Neuronal stem cell (in vitro differentiated cells): Measurements from ENCODE around the gene NSUN2.
"Not testable (repeated sequence)": the region's sequence is repeated elsewhere in the genome, so short reads cannot be mapped to it uniquely, and the experiment has no call there.

ENCODE experiments used
- DNase-seq: peaks from one replicate; pipeline ENCODE4 v3.0.0-alpha.2; 2013; ENCODE audit warnings: low spot score
- H2AFZ ChIP-seq: one replicate; pipeline ENCODE4 v1.6.1; 2013; ENCODE audit warnings: mild to moderate bottlenecking, low read length, inconsistent platforms
- H2AK5ac ChIP-seq: 2 replicates; pipeline ENCODE4 v1.6.1; 2013; ENCODE audit warnings: low read depth, mild to moderate bottlenecking, inconsistent platforms, low read length, moderate library complexity, mixed read lengths
- H2BK120ac ChIP-seq: 2 replicates; pipeline ENCODE4 v1.6.1; 2013; ENCODE audit warnings: low read depth, mild to moderate bottlenecking, inconsistent platforms, low read length, moderate library complexity, mixed read lengths
- H2BK12ac ChIP-seq: one replicate; pipeline ENCODE4 v1.6.1; 2013; ENCODE audit warnings: low read length, inconsistent platforms
- H2BK15ac ChIP-seq: 2 replicates; pipeline ENCODE4 v1.6.1; 2013; ENCODE audit warnings: mild to moderate bottlenecking, low read length, inconsistent platforms, mixed read lengths
- H2BK5ac ChIP-seq: one replicate; pipeline ENCODE4 v1.6.1; 2013; ENCODE audit warnings: inconsistent platforms, mild to moderate bottlenecking, low read length, moderate library complexity
- H3K14ac ChIP-seq: one replicate; pipeline ENCODE4 v1.6.1; 2013; ENCODE audit warnings: low read length, inconsistent platforms
- H3K18ac ChIP-seq: 2 replicates; pipeline ENCODE4 v1.6.1; 2013; ENCODE audit warnings: low read length, inconsistent platforms
- H3K23ac ChIP-seq: 2 replicates; pipeline ENCODE4 v1.6.1; 2013; ENCODE audit warnings: low read depth, mild to moderate bottlenecking, mixed read lengths, low read length, inconsistent platforms; ENCODE audit not compliant: poor library complexity
- H3K27ac ChIP-seq: replicated peaks from 3 replicates; pipeline ENCODE4 v1.5.1; 2013; ENCODE audit warnings: low read length, inconsistent platforms
- H3K27me3 ChIP-seq, 3 experiments: 2 replicates each; pipeline ENCODE4 v1.6.1; 2013; ENCODE audit warnings: low read length in 3 of 3, mild to moderate bottlenecking in 2 of 3, inconsistent platforms in 1 of 3, low read depth in 1 of 3, mixed read lengths in 1 of 3, moderate library complexity in 1 of 3; ENCODE audit not compliant: control insufficient read depth in 3 of 3, insufficient read depth in 3 of 3
- H3K36me3 ChIP-seq, 2 donors: replicated peaks in 1 of 2; 2 replicates each; pipeline ENCODE4 v1.6.1; 2013; ENCODE audit warnings: low read length in 2 of 2; ENCODE audit not compliant: control insufficient read depth in 2 of 2, insufficient read depth in 2 of 2
- H3K4ac ChIP-seq: 2 replicates; pipeline ENCODE4 v1.6.1; 2013; ENCODE audit warnings: inconsistent platforms, mild to moderate bottlenecking, low read length, moderate library complexity
- H3K4me1 ChIP-seq, 2 donors: 1 replicate in 1 of 2; 2 replicates in 1 of 2; pipeline ENCODE4 v1.6.1; 2013; ENCODE audit warnings: low read length in 2 of 2, low read depth in 1 of 2; ENCODE audit not compliant: control insufficient read depth in 2 of 2, insufficient read depth in 1 of 2
- H3K4me2 ChIP-seq: one replicate; pipeline ENCODE4 v1.6.1; 2013; ENCODE audit warnings: mild to moderate bottlenecking, low read length, inconsistent platforms; ENCODE audit not compliant: insufficient read depth, poor library complexity, severe bottlenecking
- H3K4me3 ChIP-seq, 2 donors: 2 replicates each; pipeline ENCODE4 v1.5.1; 2013; ENCODE audit warnings: low read length in 2 of 2, mild to moderate bottlenecking in 2 of 2, inconsistent platforms in 1 of 2, moderate library complexity in 1 of 2
- H3K79me1 ChIP-seq: one replicate; pipeline ENCODE4 v1.6.1; 2013; ENCODE audit warnings: low read depth, mild to moderate bottlenecking, inconsistent platforms, low read length, moderate library complexity
- H3K9ac ChIP-seq: one replicate; pipeline ENCODE4 v1.6.1; 2013; ENCODE audit warnings: mild to moderate bottlenecking, low read depth, low read length, inconsistent platforms; ENCODE audit not compliant: poor library complexity
- H3K9me3 ChIP-seq, 2 donors: replicated peaks in 1 of 2; 2 replicates each; pipeline versions ENCODE3 to v1.6.1; 2013; ENCODE audit warnings: low read length in 2 of 2, mild to moderate bottlenecking in 2 of 2, inconsistent platforms in 1 of 2, low read depth in 1 of 2, mixed read lengths in 1 of 2, moderate library complexity in 1 of 2; ENCODE audit not compliant: control insufficient read depth in 2 of 2, insufficient read depth in 1 of 2
- H4K8ac ChIP-seq: one replicate; pipeline ENCODE4 v1.6.1; 2013; ENCODE audit warnings: low read depth, mild to moderate bottlenecking, inconsistent platforms, low read length, moderate library complexity
- H4K91ac ChIP-seq: one replicate; pipeline ENCODE4 v1.6.1; 2013; ENCODE audit warnings: low read length, low read depth, mild to moderate bottlenecking, inconsistent platforms; ENCODE audit not compliant: poor library complexity
- WGBS, 2 donors: extraction: QIAGEN DNeasy Blood & Tissue Kit; methylation state at CpG; one replicate each; pipeline ENCODE4 v1.1.7; 2013; ENCODE audit warnings: missing lambda C conversion rate in 2 of 2, mixed read lengths in 1 of 2; ENCODE audit not compliant: insufficient read length in 2 of 2, insufficient replicate concordance in 1 of 2; ENCODE audit errors: extremely low coverage in 2 of 2; 5-methylcytosine and 5-hydroxymethylcytosine counted together

Gene NSUN2

DNA sequence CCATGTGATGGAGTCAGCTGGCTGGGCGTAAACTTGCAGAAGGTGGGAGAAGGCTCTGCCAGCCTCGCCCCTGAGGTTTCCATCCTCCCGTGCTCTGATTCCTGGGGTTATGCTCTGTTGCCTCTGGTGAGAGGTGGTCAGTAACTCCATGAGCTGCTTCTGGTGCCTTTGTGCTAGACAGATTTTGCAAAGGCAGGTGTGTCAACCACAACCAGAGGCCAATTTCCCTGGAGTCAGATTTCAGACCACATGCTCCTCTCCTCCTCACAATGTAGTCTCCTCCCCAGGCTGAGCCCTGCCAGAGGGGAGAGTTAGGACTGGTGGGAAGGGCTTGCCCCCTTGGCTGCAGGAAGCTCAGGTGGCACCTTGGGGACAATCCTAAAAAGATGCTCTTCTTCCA is 41.6 kb upstream of the NSUN2 start:
- no peak overlapping the region for H3K27ac ChIP-seq
- H2BK15ac ChIP-seq, result no peak overlapping the region

DNA sequence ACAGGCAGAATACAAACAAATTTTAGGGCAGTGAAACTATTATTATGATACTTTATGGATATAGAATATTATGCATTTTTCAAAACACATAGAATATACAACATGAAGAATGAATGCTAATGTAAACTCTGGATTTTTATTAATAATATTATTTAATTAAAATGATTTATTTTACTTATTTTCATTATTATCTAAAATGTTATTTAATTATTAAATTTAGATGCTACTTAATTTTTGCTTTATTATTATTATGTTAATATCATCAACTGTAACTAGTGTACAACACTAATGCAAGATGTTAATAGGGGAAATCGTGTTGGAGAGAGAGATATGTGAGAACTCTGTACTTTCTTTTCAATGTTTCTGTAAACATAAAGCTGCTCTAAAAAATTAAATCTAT is 41.1 kb upstream of the NSUN2 start:
- no peaks in the 10 kb centered on the region for H3K4me1 ChIP-seq
- no peak overlapping the region for H2BK12ac ChIP-seq
- H4K91ac ChIP-seq, result no peak overlapping the region
- H2AK5ac ChIP-seq, result no peak overlapping the region
- no peak overlapping the region for H3K27ac ChIP-seq
- H3K9ac ChIP-seq, result no peak overlapping the region
- no CpG with 5 or more reads among the region's 1 CpG for WGBS, 2 donors
- H3K27me3 ChIP-seq, result no peaks in the 10 kb centered on the region
- H3K79me1 ChIP-seq, result no peaks in the 10 kb centered on the region
- H2BK5ac ChIP-seq, result no peak overlapping the region
- H2AFZ ChIP-seq, result no peak overlapping the region
- no peak overlapping the region for H2BK120ac ChIP-seq
- H3K36me3 ChIP-seq, result peaks cover 3 to 15% of the 10 kb centered on the region in 2 donors
- H3K9me3 ChIP-seq, result peaks cover 5 to 15% of the 10 kb centered on the region in 2 donors
- no peak overlapping the region for H2BK15ac ChIP-seq
- no peak overlapping the region for H3K18ac ChIP-seq
- no peak overlapping the region for H3K14ac ChIP-seq
- H3K4me3 ChIP-seq, result no peak overlapping the region
- no peak overlapping the region for H3K4ac ChIP-seq
- H3K4me2 ChIP-seq, result no peak overlapping the region
- H4K8ac ChIP-seq, result no peak overlapping the region
- no peak overlapping the region for H3K23ac ChIP-seq
- DNase-seq, result no peak

More for the DNA sequence above, 41.6 kb upstream of the NSUN2 start:
- Histone ChIP-seq H2AFZ (no peak overlapping the region), H3K4me1 (no peaks in the 10 kb centered on the region), H3K23ac (no peak overlapping the region), H3K4me3 (no peak overlapping the region), H3K27me3 (no peaks in the 10 kb centered on the region), H4K8ac (no peak overlapping the region), H2BK5ac (no peak overlapping the region), H2BK12ac (no peak overlapping the region), H3K36me3 (peaks cover 3 to 15% of the 10 kb centered on the region in 2 donors), H3K9ac (no peak overlapping the region), H3K79me1 (no peaks in the 10 kb centered on the region), H3K18ac (no peak overlapping the region), H3K4ac (no peak overlapping the region), H2BK120ac (no peak overlapping the region), H3K14ac (no peak overlapping the region), H4K91ac (no peak overlapping the region), H3K4me2 (no peak overlapping the region), H3K9me3 (peaks cover 5 to 15% of the 10 kb centered on the region in 2 donors), H2AK5ac (no peak overlapping the region)
- no CpG with 5 or more reads among the region's 3 CpGs for WGBS, 2 donors
- no peak for DNase-seq

DNA sequence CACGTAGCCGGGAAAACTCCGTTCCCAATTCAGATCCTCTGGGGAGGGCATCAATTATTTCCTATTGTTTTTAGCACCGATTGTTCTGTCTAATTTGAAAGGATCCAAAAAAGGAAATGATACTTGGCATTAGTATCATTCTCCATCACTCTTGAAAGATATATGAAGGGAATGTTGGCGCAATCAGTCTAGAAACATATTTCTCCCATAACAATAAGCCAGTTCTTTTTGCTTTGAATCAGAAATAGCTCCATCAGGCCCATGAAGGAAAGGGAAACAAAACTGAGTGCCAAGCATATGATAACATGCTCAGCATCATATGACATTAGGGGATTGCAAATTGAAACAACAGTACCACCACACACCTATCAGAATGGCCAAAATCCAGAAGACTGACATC is 40.2 kb upstream of the NSUN2 start:
- H3K23ac ChIP-seq, result no peak overlapping the region
- no CpG with 5 or more reads among the region's 5 CpGs for WGBS, 2 donors
- H2BK5ac ChIP-seq, result no peak overlapping the region
- no peak overlapping the region for H3K14ac ChIP-seq
- no peaks in the 10 kb centered on the region for H3K79me1 ChIP-seq
- H2AK5ac ChIP-seq, result no peak overlapping the region
- no peak overlapping the region for H4K8ac ChIP-seq
- H4K91ac ChIP-seq, result no peak overlapping the region
- no peak overlapping the region for H2AFZ ChIP-seq
- H3K27ac ChIP-seq, result no peak overlapping the region
- no peaks in the 10 kb centered on the region for H3K4me1 ChIP-seq
- no peak overlapping the region for H2BK15ac ChIP-seq
- DNase-seq, result no peak
- no peak overlapping the region for H3K4me2 ChIP-seq
- H3K18ac ChIP-seq, result no peak overlapping the region
- H3K36me3 ChIP-seq, result peaks cover 3 to 15% of the 10 kb centered on the region in 2 donors
- peaks cover 5 to 15% of the 10 kb centered on the region in 2 donors for H3K9me3 ChIP-seq
- H2BK12ac ChIP-seq, result no peak overlapping the region
- H2BK120ac ChIP-seq, result no peak overlapping the region
- H3K9ac ChIP-seq, result no peak overlapping the region
- no peaks in the 10 kb centered on the region for H3K27me3 ChIP-seq
- H3K4ac ChIP-seq, result no peak overlapping the region
- no peak overlapping the region for H3K4me3 ChIP-seq

DNA sequence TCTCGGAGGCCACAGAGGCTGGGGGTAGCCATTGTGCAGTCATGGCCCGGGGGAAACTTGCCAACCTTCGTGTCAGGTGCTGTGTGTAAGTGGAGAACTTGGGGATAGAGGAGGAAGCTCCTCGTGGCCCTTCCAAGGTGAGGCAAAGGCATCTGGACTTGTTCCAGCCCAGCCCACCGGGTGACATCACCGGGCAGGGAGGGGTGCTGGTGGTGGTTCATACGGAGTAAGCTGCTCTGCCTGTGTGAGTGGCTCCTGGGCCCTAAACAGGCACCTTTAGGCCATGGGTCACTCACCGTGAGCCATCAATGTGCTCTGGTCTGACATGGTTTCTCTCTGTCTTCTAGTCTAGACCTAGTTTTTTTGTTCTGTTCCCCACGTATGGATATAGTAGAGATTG is 35.9 kb upstream of the NSUN2 start:
- not testable (repeated sequence) for H2AFZ ChIP-seq, H3K27ac ChIP-seq, H3K27me3 ChIP-seq, H3K79me1 ChIP-seq, H3K4ac ChIP-seq, H2BK15ac ChIP-seq, H3K18ac ChIP-seq, H2BK120ac ChIP-seq, H4K8ac ChIP-seq, H3K14ac ChIP-seq, H2AK5ac ChIP-seq, H3K9ac ChIP-seq, H3K4me1 ChIP-seq, H3K4me2 ChIP-seq, H4K91ac ChIP-seq, DNase-seq, H2BK12ac ChIP-seq, H2BK5ac ChIP-seq, H3K4me3 ChIP-seq, H3K23ac ChIP-seq
- WGBS, 2 donors, result no CpG with 5 or more reads among the region's 9 CpGs
- Histone ChIP-seq H3K36me3 (peaks cover 3 to 23% of the 10 kb centered on the region in 2 donors), H3K9me3 (peaks cover 3 to 12% of the 10 kb centered on the region in 2 donors)
